HG02938 (cell line): ENCODE results near the gene TBL1X.
"Not testable (repeated sequence)": the region's sequence is repeated elsewhere in the genome, so short reads cannot be mapped to it uniquely, and the experiment has no call there.

ENCODE experiments used
- ATAC-seq: cut with Tn5 transposase; IDR thresholded peaks from one replicate; pipeline ENCODE4 v1.9.1; 2021; ENCODE audit warnings: mild to moderate bottlenecking, moderate library complexity; ENCODE audit not compliant: unreplicated experiment

TBL1X gene

GRCh38 chrX:9746148-9746888 lies 281.5 kb downstream of the TBL1X start:
- no peak for ATAC-seq

- no peak for ATAC-seq
Observed at GRCh38 chrX:9747644-9748043, 282.8 kb downstream of the TBL1X start.

- no peak for ATAC-seq
Observed at GRCh38 chrX:9749146-9749692, 284.4 kb downstream of the TBL1X start.

GRCh38 chrX:9757366-9757765 lies 292.5 kb downstream of the TBL1X start:
- no peak for ATAC-seq

GRCh38 chrX:9758021-9758638 lies 293.3 kb downstream of the TBL1X start:
- no peak for ATAC-seq

- no peak for ATAC-seq
Observed at GRCh38 chrX:9759337-9759736, 294.5 kb downstream of the TBL1X start.

- ATAC-seq, result no peak
Observed at GRCh38 chrX:9765072-9765736, 300.3 kb downstream of the TBL1X start.

GRCh38 chrX:9765737-9766097 lies 300.9 kb downstream of the TBL1X start, which contains the start of gene GPR143:
Gene GPR143 (minus strand): TSS chrX:9765847. CDS start chrX:9765817, 30 bp downstream.
- no peak for ATAC-seq

GRCh38 chrX:9767375-9767774 lies 302.5 kb downstream of the TBL1X start:
- no peak for ATAC-seq

- not testable (repeated sequence) for ATAC-seq
Observed at GRCh38 chrX:9768321-9768839, 303.5 kb downstream of the TBL1X start.

- ATAC-seq, result no peak
Observed at GRCh38 chrX:9770319-9770718, 305.5 kb downstream of the TBL1X start.

- no peak for ATAC-seq
Observed at GRCh38 chrX:9772943-9773342, 308.1 kb downstream of the TBL1X start.

- ATAC-seq, result no peak
Observed at GRCh38 chrX:9775930-9776329, 311.1 kb downstream of the TBL1X start.

- no peak for ATAC-seq
Observed at GRCh38 chrX:9781941-9782340, 317.1 kb downstream of the TBL1X start.

- no peak for ATAC-seq
Observed at GRCh38 chrX:9784332-9784731, 319.5 kb downstream of the TBL1X start.

- no peak for ATAC-seq
Observed at GRCh38 chrX:9785254-9785943, 320.5 kb downstream of the TBL1X start.

GRCh38 chrX:9785944-9786797 lies 321.3 kb downstream of the TBL1X start, which contains the start of gene SHROOM2:
Gene SHROOM2 (plus strand): TSS chrX:9786429. CDS start chrX:9786546, 117 bp downstream.
- no peak for ATAC-seq

GRCh38 chrX:9786798-9787635 lies 322.2 kb downstream of the TBL1X start:
- ATAC-seq, result no peak

GRCh38 chrX:9788911-9789310 lies 324.1 kb downstream of the TBL1X start:
- no peak for ATAC-seq
